Left cardiac atrium (tissue), 4 donors: ENCODE measurements around the gene MFGE8. TPM values are rescaled to one million over a fixed set of nuclear protein-coding genes. Genes with fewer than 3 reads are reported as not detected.
"Not testable (repeated sequence)": the region's sequence is repeated elsewhere in the genome, so short reads cannot be mapped to it uniquely, and the experiment has no call there.

Experiments used
- ATAC-seq, 2 donors: fragments of 200-7000 bp; cut with Tn5 transposase; one replicate each; pipeline ENCODE4 v1.9.1; 2020; ENCODE audit warnings: mild to moderate bottlenecking in 2 of 2, moderate library complexity in 2 of 2
- DNase-seq: peaks from one replicate; pipeline ENCODE4 v3.0.0-alpha.2; 2020
- intact Hi-C, 2 donors: fragments of 100-400 bp; cut with DNase I; formaldehyde crosslinking; loops; one replicate each; pipeline versions ENCODE4 v1.14.1 to v1.15.1; 2022 to 2023
- total RNA-seq, 2 donors: library from RNA; stranded (reverse); fragmentation: NEBNext Ultra II Directional; extraction: Animal tissue kit (Norgen Biotek cat#: 25700); gene quantifications; one replicate each; pipeline ENCODE4 v1.2.1, GENCODE V29; 2021
- donor health status: DM: no; HTN: yes; CAD: no.
- donor health status: DM: no; HTN: yes; CAD: no; lungs with severe emphysema.
- donor health status: DM: yes; HTN: yes; CAD: no.
- donor health status: Dilated cardiomyopathy.

Gene MFGE8
- total RNA-seq, 2 donors from 2014 or later = 250 to 412 TPM

DNA sequence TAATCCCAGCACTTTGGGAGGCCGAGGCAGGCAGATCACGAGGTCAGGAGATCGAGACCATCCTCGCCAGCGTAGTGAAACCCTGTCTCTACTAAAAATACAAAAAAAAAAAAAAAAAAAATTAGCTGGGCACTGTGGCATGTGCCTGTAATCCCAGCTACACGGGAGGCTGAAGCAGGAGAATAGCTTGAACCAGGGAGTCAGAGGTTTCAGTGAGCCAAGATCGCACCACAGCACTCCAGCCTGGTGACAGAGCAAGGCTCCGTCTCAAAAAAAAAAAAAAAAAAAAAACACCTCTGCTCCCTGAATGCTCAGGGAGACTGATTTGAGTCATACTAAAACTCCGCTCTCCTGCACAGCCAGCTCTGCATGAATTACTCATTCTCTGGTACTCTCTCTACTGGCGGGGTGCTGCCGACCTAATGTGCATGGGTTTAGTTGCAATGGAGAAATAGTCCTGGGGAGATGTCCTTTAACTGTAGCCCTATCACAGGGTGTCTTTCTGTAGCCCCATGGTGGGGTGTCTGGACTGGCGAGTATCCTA lies 7.8 kb upstream of the MFGE8 start:
- DNase-seq, ATAC-seq, intact Hi-C loops: not testable (repeated sequence)

DNA sequence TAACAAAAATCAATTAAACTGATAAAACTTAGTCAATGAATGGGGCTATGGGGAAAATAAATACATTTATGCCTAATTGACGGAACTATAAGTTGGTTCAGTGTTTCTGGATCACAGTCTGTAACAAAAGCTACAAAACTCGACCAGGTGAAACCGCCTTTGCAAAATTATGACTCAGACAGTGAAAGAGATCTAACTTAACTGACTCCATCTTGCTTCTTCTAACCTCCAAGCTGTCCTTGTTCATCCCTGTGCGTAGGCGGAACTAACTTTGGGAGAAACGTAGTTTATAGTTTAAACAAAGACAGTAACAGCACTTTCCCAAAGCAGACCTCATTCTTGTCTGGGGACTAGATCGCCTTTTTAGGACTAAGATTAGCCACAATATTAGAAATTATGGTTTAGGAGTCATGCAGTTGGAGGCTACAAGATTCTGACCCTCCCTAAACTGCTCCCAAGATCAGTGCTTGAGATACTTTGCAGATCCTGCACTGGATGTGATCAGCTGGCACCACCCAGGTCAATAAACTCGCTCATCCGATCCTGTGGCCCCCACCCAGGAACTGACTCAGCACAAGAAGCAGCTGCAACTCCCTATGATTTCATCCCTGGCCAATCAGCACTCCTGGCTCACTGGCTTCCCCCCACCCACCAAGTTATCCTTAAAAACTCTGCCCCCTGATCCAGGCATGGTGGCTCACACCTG lies 7.2 kb upstream of the MFGE8 start:
- intact Hi-C loops = no loop called here
- no peak for DNase-seq

DNA sequence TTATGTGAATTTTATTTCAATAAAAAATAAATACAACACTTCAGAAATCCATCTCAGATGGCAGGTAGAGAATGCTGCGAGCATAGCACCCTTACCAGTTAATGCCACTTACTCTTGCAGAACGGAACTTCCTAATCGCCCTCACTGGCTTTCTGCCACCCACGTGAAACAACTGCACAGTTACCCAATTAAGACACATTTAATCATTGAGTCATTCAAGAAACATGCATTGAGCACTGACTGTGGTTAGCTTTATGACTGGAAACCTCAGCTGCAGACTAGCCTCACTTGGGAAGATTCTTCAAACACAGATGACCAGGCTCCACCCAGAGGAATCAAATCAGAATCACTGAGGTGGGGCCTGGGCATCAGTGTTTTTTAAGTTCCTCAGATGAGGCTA lies 5.6 kb upstream of the MFGE8 start:
- peak; percentile 77 for DNase-seq
- intact Hi-C loops = no loop called here
- peak; percentile 77 to 96 for ATAC-seq

More for the DNA sequence above, 7.2 kb upstream of the MFGE8 start:
- ATAC-seq = no peak

DNA sequence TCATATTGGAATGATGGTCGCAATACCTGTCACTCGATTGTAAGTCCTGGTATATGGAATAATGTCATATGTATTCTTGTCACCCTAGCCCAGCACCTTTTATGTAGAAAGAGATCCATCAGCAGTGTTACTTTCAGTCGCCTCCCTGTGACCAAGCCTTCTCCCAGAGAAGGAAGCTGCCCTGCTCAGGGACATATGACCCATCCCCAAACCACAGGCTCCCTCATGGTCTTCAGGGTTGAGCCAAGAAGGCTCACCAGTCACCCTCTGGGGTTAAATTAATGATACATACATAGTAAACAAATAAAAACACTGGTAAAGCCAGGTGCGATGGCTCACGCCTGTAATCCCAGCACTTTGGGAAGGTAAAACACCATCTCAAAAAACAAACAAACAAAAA lies 4.6 kb upstream of the MFGE8 start:
- intact Hi-C loops = no loop called here
- DNase-seq = no peak
- ATAC-seq = no peak

DNA sequence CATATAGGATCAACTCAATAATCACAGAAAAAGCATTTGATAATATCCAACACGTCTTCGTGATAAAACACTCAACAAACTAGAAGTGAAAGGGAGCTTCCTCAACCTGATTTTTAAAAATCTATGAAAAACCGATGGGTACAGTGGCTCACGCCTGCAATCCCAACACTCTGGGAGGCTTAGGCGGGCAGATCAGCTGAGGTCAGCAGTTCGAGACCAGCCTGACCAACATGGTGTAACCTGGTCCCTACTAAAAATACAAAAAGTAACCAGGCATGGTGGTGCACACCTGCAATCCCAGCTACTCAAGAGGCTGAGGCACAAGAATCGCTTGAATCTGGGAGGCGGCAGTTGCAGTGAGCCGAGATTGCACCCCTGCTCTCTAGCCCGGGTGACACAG lies 2.2 kb upstream of the MFGE8 start:
- intact Hi-C loops = no loop called here
- ATAC-seq (no peak), DNase-seq (no peak)

DNA sequence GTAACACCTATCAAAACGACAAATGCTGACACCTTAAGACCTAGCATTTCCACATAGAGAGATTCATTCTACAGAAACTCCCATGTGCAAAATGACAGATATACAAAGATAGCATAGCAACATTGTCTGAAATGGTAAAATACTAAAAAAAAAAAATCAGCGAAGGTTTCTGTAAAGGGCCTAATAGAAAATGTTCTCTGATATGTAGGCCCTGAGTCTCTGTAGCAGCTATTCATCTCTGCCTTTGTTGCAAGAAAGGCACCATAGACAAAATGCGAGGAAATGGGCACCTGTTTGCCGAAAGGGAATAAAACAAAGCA lies 631 bp upstream of the MFGE8 start:
- intact Hi-C loops = no loop called here
- no peak for ATAC-seq
- no peak for DNase-seq

DNA sequence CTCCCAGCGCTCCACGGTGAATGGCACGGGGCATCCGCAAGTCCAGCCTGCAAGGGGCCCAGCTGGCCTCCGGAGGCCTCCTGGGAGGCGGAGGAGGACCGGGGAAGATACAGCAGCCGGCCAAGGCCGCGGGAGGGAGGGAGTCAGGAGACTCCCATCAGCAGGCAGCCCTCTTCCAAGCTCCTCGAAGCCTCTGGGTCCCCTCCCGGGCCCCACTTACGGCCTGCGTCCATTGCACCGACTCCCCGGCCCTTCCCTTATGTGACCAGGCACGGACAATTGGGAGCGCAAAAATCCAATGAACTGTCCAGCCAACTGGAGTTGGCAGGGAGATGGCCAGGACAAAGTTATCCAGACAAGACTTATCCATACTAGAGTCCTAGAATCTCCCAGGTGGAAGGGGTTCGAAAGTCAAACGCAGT lies 668 bp downstream of the MFGE8 start:
- peak; percentile 39 to 64 for ATAC-seq
- intact Hi-C loops = no loop called here
- DNase-seq = peak; percentile 60

DNA sequence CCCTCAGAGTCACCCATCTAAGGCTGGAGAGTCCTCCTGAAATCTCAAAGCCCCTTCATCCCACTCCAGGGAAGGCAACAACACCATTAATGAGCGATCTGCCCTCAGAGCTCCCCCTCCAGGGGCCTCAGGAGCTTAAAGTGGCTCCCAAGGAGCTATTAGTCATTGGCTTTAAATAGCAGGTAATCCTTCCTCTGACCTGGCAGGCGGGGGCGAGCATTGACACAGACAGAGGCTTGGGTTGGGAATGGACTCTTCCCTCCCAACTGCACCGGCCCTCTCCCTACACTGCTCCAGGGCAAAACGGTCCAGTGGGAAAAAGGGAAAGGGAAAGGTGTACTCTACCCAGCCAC lies 1.4 kb downstream of the MFGE8 start:
- intact Hi-C loops = no loop called here
- DNase-seq (no peak), ATAC-seq (peak; percentile 24 to 50)

DNA sequence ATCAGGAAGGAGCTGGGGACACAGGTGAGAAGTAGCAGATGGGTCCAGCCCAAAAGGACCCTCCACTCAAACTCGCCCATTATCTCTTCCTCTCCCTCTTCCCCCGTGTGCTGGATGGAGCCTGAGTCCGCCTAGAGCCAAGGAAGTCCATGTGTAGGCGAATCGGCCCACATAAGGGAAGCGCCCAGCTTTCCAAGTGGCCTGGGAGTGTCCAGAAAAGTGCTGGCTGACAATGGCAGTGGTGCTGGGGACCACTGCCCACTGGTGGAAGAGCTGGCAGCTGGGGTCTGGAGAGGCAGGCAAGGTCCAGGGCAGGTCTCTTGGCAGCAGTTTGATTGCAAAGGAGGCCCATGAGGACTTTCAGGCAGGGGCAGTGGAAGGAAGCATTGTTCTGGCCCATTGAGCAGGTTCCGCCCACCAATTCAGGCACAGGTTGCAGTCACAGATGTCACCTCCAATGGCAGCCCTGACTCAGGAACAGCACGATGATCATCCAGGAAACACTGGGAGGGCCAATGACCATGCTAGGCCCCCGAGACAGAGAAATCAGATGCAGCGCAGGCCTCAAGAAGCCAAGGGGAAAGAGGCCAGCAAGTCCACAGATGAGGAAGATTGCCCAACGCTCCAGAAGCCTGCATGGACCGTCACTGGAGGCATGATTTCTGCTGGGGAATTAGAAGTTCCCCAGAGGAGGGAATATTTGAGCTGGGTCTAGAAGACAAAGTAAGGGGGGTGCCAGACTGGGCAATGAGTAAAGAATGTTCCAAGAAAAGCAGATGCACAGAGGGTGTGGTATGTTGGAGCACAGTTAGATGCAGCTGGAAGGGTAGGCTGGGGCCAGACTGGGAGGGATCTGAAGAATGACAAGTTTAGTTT lies 3.0 kb downstream of the MFGE8 start:
- no peak for ATAC-seq
- peak; percentile 51 for DNase-seq
- intact Hi-C loops = loop anchor here in 1 of 2 donors (5.0 kb wide), 1 partner anchor 92 kb away; no protein-coding TSS in a partner anchor

DNA sequence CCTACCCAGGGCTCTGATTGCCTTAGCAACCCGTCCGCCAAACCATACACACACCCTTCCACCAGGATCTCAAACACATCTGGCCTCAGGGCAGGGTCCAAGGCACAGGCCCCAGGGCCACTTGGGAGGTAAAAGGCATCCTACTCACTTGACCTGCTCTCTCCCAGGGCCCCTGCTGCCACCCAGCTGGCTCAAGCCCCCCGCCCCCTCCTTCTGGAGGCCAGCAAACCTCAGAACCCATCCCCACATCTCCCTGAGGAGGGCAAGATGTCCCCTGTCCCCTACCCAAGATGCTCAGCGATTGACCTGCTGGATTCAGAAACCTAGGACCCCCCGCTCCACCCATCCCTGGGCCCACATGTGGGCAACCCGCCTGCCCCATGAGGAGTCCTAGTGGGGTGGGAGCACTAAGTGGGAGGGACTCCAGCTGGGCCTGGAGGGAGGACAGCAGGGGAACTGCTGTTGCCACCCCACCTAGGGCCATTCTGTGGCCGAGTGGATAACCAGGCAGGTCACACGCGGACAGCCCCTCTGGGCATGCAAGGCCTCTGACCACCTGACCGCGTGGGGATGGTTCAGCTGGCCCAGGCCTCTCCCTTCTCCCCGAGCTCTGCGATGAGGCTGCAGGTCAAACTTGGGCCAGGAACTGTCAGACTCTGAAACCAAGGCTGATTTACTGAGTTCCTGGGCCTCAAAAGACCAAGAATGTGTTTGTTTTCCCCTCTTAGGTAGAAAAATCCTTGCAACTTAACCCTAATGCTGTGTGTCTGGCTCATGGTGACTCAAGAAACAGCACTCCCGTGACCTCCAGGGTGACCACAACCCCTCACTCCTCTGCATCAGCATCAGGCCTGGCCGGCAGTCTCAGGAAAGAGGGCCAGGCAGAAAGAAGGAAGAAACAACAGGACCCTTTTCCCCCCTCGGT lies 4.2 kb downstream of the MFGE8 start:
- no peak for DNase-seq
- ATAC-seq = no peak
- intact Hi-C loops = loop anchor here in 1 of 2 donors (5.0 kb wide), 1 partner anchor 93 kb away; no protein-coding TSS in a partner anchor

DNA sequence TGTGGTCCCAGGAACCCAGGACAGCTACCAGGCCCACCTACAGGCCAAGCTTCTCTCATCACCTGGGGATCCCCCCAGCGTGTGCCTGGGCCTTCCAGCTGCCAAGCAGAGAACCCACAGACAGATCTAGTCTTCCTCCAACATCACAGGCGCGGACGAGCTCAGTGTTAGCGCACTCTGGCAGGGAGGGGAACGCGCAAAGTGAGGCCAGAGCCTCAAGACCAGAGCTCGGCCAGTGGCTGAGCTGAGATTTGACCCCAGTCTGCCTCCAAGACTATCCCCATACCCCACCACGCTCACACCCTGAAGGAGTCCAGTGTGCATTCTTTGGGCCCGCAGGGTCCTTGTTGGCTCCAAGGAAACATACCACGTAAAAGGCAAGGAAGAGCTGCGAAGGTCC lies 5.1 kb downstream of the MFGE8 start:
- intact Hi-C loops = loop anchor here in 1 of 2 donors (5.0 kb wide), 1 partner anchor 94 kb away; no protein-coding TSS in a partner anchor
- ATAC-seq (no peak), DNase-seq (no peak)

DNA sequence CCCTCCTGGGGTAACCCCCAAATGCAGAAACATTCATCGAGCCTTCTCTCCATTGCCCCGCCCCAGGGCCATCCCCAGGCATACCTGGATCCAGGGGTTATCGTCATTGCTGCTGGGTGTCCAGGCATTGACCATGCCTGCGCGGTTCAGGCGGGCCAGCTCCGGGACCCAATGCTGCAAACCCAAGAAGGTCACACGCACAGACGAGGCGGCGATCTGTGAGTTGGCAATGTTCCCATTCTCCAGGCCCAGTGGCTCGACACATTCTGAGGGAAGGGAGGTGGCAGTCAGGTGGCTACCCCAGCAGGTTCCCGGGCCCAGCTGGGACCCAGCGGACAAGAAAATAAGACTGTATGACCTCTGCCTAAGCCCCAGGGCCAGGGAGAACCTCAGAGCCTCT lies 6.1 kb downstream of the MFGE8 start:
- intact Hi-C loops = loop anchor here in 1 of 2 donors (5.0 kb wide), 1 partner anchor 95 kb away; no protein-coding TSS in a partner anchor
- ATAC-seq (no peak), DNase-seq (no peak)

DNA sequence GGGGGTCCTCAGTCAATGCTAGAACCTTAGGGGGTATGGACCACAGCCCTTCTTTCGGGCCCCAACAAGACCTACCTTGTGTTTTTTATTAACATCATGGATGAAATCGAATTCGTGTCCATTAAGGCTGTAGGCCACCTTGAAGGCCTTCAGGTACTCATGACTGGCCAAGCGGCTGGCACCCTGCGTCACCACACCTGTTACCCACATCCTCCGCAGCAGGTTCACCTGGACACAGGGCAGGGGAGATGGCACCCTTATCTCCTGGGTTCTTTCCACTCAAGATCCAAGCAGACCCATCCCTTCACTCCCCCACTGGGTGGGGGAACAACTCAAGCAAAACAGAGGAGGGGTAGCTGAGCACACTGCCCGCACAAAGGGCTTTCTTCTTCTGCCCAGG lies 6.6 kb downstream of the MFGE8 start:
- DNase-seq (no peak), ATAC-seq (no peak)
- intact Hi-C loops = loop anchor here in 1 of 2 donors (5.0 kb wide), 1 partner anchor 96 kb away; no protein-coding TSS in a partner anchor

DNA sequence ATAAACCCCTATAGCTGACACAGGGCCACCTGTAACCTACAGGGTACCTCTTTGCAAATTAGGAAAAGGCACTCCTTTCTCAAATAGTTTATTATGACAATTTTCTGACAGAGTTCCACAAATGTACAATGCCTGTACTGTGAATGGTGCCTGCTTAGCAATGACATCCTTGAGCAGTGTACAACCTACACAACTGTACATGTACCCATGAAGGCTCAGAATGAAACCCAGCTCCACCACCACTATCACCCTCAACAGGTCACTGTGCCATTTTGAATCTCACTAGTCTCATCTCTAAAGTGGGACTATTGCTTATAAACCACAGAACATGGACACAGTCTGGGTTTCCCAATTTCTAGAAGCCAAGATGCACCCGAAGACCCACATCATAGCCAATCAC lies 7.0 kb downstream of the MFGE8 start:
- no peak for ATAC-seq
- no peak for DNase-seq
- intact Hi-C loops = loop anchor here in 1 of 2 donors (5.0 kb wide), 1 partner anchor 96 kb away; no protein-coding TSS in a partner anchor

DNA sequence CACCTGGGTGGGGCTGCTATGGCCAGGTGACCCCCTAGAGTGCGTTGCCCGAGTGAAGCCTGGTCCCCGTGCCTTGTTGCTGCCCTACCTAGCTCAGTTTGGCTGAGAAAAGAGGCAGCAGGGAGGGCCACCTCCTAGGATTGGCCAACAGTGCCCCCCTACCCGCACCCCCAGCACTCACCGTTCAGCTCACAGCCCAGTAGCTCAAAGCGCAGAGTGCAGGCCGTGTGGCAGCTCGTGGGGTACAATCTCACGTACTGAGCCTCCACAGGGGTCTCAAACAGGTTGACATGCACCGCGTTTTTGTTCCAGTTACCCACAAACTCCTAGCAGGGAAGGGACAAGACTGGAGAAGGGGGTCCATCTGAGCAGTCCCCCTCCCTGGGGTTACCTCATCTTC lies 7.6 kb downstream of the MFGE8 start:
- DNase-seq = no peak
- ATAC-seq = no peak
- intact Hi-C loops = loop anchor here (2.0 to 5.0 kb wide), 3 partner anchors 97 to 111 kb away; no protein-coding TSS in a partner anchor

DNA sequence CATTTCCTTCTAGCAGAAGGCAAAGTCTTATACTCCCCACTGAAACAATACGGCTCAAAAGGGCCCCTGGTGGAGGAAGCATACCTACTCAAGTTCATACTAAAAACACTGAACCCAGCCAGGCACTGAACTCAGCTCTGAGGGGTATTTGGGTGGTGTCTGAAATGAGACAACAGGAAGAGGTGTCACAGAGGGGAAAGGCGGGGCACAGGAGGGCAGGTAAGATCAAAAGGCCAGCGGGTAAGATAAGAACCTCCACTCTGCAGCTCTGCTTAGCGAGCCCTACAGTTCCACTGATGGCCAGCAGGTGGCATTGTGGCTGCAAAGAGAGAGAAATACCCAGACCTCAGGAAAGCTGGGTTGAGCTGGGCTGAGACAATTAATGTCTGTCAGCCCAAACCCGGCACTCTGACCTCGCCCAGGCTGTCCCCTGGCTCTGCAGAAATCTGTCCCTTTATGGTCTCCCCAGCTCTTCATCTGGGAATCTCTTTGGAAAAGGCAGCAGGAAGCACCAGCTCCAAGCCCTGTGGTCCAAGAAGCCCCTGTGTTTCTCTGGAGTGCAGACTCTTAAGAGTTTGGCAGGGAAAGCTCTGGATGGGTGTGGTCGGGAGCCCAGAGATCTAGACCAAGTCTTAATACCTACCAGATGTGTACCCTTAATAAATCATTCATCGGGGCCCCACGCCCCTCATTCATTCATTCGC lies 8.4 kb downstream of the MFGE8 start:
- peak; percentile 79 for DNase-seq
- intact Hi-C loops = loop anchor here (2.0 to 5.0 kb wide), 4 partner anchors 98 to 273 kb away; no protein-coding TSS in a partner anchor
- ATAC-seq = peak; percentile 69 to 74

DNA sequence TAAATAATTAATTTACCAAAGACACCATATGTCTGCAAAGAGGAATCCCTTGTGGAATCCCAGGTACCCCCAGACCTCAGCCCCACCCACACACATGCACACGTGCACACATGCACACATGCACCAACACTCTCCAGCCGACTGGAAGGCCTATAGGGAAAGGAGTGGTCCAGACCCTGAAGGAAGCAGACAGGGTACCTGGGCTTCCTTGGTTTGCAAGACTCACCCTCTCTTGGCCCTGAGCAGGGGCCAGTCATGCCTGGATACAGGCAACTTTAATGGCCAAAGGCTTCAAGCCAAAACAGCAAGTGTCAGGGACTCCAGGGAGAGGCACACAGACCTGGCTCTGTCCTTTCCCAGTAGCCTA lies 8.9 kb downstream of the MFGE8 start:
- intact Hi-C loops = loop anchor here in 1 of 2 donors (2.0 to 5.0 kb wide), 3 partner anchors 101 to 273 kb away; no protein-coding TSS in a partner anchor

DNA sequence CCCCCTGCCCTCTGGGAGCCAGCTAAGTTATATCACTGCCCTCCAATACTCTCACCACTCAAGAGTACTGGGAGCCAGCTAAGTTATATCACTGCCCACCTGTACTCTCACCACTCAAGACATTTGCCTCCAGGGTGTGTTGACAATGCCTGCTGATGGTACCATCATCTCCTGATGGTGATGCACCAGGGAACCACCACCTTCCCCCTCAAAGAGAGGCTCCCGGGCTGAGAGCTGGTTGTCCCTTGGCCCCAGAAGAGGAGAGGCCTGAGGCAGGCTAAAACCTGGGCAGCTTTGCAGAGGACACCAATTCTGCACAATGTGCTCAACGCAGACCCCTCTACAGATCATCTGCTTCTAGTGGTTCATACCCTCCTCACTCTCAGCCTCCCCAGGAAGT lies 10.3 kb downstream of the MFGE8 start:
- intact Hi-C loops = loop anchor here in 1 of 2 donors (5.0 kb wide), 1 partner anchor 274 kb away; no protein-coding TSS in a partner anchor
- DNase-seq (no peak), ATAC-seq (no peak)

More for the DNA sequence above, 8.9 kb downstream of the MFGE8 start:
- no peak for ATAC-seq
- no peak for DNase-seq
